Gastroesophageal sphincter (tissue), 4 donors: ENCODE data around the gene TANGO2. TPM values are rescaled to one million over a fixed set of nuclear protein-coding genes. Genes with fewer than 3 reads are reported as not detected.

Experiments
- ATAC-seq: fragments of 150-250 bp; one replicate; pipeline ENCODE4 v1.9.1; 2016; ENCODE audit warnings: mild to moderate bottlenecking, moderate library complexity
- H3K27ac ChIP-seq, 4 donors: fragments of 200-600 bp; sonication (generic) in 3 of 4; 1 replicate in 3 of 4; 2 replicates in 1 of 4; pipeline ENCODE4 v1.5.1; 2016 to 2019
- H3K27me3 ChIP-seq: fragments of 200-600 bp; sonication (generic); one replicate; pipeline ENCODE4 v1.5.1; 2019
- H3K36me3 ChIP-seq, 2 donors: fragments of 200-600 bp; sonication (generic); one replicate each; pipeline ENCODE4 v1.5.1; 2019; ENCODE audit warnings: control low read depth in 1 of 2
- H3K4me1 ChIP-seq, 3 donors: fragments of 200-600 bp; sonication (generic); 1 replicate in 2 of 3; 2 replicates in 1 of 3; pipeline ENCODE4 v1.5.1; 2016 to 2019; ENCODE audit warnings: control low read depth in 2 of 3
- H3K4me3 ChIP-seq, 2 donors: fragments of 200-600 bp; sonication (generic); one replicate each; pipeline ENCODE4 v1.5.1; 2019; ENCODE audit warnings: mild to moderate bottlenecking in 1 of 2, moderate library complexity in 1 of 2
- H3K9me3 ChIP-seq, 3 donors: fragments of 200-600 bp; sonication (generic); one replicate each; pipeline ENCODE4 v1.5.1; 2017 to 2019; ENCODE audit warnings: control low read depth in 2 of 3
- CTCF ChIP-seq, 4 experiments: fragments of 200-600 bp in 2 of 4; fragments of 450-650 bp in 2 of 4; sonication (generic) in 1 of 4; IDR thresholded peaks; one replicate each; pipeline ENCODE4 v1.5.1; 2017 to 2019; ENCODE audit warnings: antibody characterized with exemption in 4 of 4, mild to moderate bottlenecking in 2 of 4, moderate library complexity in 2 of 4
- EP300 ChIP-seq: sonication (generic); formaldehyde crosslinking; IDR thresholded peaks from one replicate; pipeline ENCODE4 v1.6.1; 2017; ENCODE audit warnings: antibody characterized with exemption, mild to moderate bottlenecking
- POLR2A ChIP-seq, 2 donors: fragments of 450-650 bp; IDR thresholded peaks; one replicate each; pipeline ENCODE4 v1.6.1; 2017; ENCODE audit warnings: antibody characterized with exemption in 2 of 2, mild to moderate bottlenecking in 2 of 2, moderate library complexity in 1 of 2
- POLR2AphosphoS5 ChIP-seq: sonication (generic); formaldehyde crosslinking; IDR thresholded peaks from one replicate; pipeline ENCODE4 v1.6.1; 2017; ENCODE audit warnings: antibody characterized with exemption
- WGBS, 2 donors: methylation state at CpG; one replicate each; pipeline ENCODE4 v1.1.5; 2018; ENCODE audit warnings: low coverage in 1 of 2; 5-methylcytosine and 5-hydroxymethylcytosine counted together
- total RNA-seq, 4 donors: library from RNA; depleted of rRNA; stranded (reverse); fragments of >200 nt; gene quantifications; one replicate each; pipeline ENCODE4 v1.1.0, GENCODE V29; 2016

TANGO2 gene
- total RNA-seq, 4 donors from 2014 or later = 20.0 to 65.5 (median 45.8) TPM

GRCh38 chr22:20054485-20054884 lies 33.6 kb downstream of the TANGO2 start:
- TF ChIP-seq CTCF (IDR thresholded peaks at IDR 0.05) (no peak), POLR2AphosphoS5 (no peak), EP300 (no peak), POLR2A (IDR thresholded peaks at IDR 0.05) (no peak)
- whole genome bisulfite sequencing, 2 donors = no CpG with 5 or more reads among the region's 6 CpGs
- H3K9me3 ChIP-seq = no peaks in the 10 kb centered on the region
- no peaks in the 10 kb centered on the region for H3K4me1 ChIP-seq
- H3K27me3 ChIP-seq = no peaks in the 10 kb centered on the region
- ATAC-seq = no peak
- H3K36me3 ChIP-seq = peaks cover 0 to 92% of the 10 kb centered on the region in 2 donors
- no peak overlapping the region for H3K4me3 ChIP-seq
- no peak overlapping the region for H3K27ac ChIP-seq

- Histone ChIP-seq H3K27ac (no peak overlapping the region), H3K9me3 (no peaks in the 10 kb centered on the region), H3K36me3 (peaks cover 0 to 94% of the 10 kb centered on the region in 2 donors), H3K4me1 (no peaks in the 10 kb centered on the region), H3K4me3 (no peak overlapping the region), H3K27me3 (no peaks in the 10 kb centered on the region)
- 89% methylated on average over 2 of the region's 2 CpGs; no CpG with 5 or more reads in 1 of the 2 donors for WGBS, 2 donors
- no peak for TF ChIP-seq EP300
- no peak for TF ChIP-seq CTCF (IDR thresholded peaks at IDR 0.05)
- TF ChIP-seq POLR2AphosphoS5 = no peak
- ATAC-seq = no peak
These were observed 34.2 kb downstream of the TANGO2 start for GRCh38 chr22:20055144-20055543.

- ATAC-seq = no peak
- Histone ChIP-seq H3K36me3 (peaks cover 0 to 99% of the 10 kb centered on the region in 2 donors), H3K4me3 (no peak overlapping the region), H3K27ac (no peak overlapping the region), H3K9me3 (no peaks in the 10 kb centered on the region), H3K27me3 (no peaks in the 10 kb centered on the region), H3K4me1 (no peaks in the 10 kb centered on the region)
- 79% methylated on average over 4 of the region's 15 CpGs; no CpG with 5 or more reads in 1 of the 2 donors for WGBS, 2 donors
- no peak for TF ChIP-seq POLR2A (IDR thresholded peaks at IDR 0.05)
- no peak for TF ChIP-seq CTCF (IDR thresholded peaks at IDR 0.05)
- no peak for TF ChIP-seq EP300
- TF ChIP-seq POLR2AphosphoS5 = no peak
These were observed 34.7 kb downstream of the TANGO2 start for GRCh38 chr22:20055654-20056053.

GRCh38 chr22:20056161-20056560 lies 35.3 kb downstream of the TANGO2 start:
- ATAC-seq = no peak
- 87% methylated on average over 4 of the region's 10 CpGs for WGBS, 2 donors
- H3K27me3 ChIP-seq = no peaks in the 10 kb centered on the region
- H3K9me3 ChIP-seq = no peaks in the 10 kb centered on the region
- no peak overlapping the region for H3K27ac ChIP-seq
- TF ChIP-seq CTCF (IDR thresholded peaks at IDR 0.05) (no peak), POLR2AphosphoS5 (no peak), POLR2A (IDR thresholded peaks at IDR 0.05) (no peak), EP300 (no peak)
- no peaks in the 10 kb centered on the region for H3K4me1 ChIP-seq
- no peak overlapping the region for H3K4me3 ChIP-seq
- peaks cover 0 to 99% of the 10 kb centered on the region in 2 donors for H3K36me3 ChIP-seq

- no CpG with 5 or more reads among the region's 16 CpGs for WGBS, 2 donors
- Histone ChIP-seq H3K9me3 (no peaks in the 10 kb centered on the region), H3K27me3 (no peaks in the 10 kb centered on the region), H3K4me3 (no peak overlapping the region), H3K36me3 (peaks cover 0 to 99% of the 10 kb centered on the region in 2 donors), H3K4me1 (no peaks in the 10 kb centered on the region), H3K27ac (no peak overlapping the region)
- TF ChIP-seq EP300 (no peak), POLR2AphosphoS5 (no peak), POLR2A (IDR thresholded peaks at IDR 0.05) (no peak), CTCF (IDR thresholded peaks at IDR 0.05) (no peak)
- ATAC-seq = no peak
These were observed 35.9 kb downstream of the TANGO2 start for GRCh38 chr22:20056696-20057386.
